ENCODE measurements around the gene CALML5.
A peak's percentile ranks its signal among the peaks of the same experiment; 100 is the strongest.

CALML5 gene

GRCh38 chr10:5460468-5461202 is 38.7 kb downstream of the CALML5 start:
- no peak for DNase-seq

- no peak for DNase-seq
Observed at GRCh38 chr10:5458949-5459747, 40.2 kb downstream of the CALML5 start.

GRCh38 chr10:5458425-5458824 is 40.9 kb downstream of the CALML5 start:
- no peak for DNase-seq

DNA sequence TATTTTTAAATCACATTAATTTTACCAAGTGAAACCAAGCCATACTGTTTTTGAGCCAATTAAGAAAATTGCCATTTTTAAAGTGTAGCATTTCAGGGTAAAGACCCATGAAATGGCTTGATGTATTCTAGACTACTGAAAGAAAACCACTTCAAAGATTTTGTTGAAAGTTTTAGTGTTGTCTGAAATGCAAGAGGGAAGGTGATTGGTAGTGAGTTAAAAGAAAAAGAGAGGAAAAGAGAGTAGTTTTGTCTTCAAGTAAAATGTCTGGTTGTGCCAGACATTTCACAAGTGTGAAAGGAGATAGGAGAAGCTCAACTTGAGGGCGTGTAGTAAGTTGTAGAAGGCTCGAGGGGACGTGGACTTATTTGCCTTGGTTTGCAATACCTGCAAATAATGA is 41.6 kb downstream of the CALML5 start:
- DNase-seq: no peak

DNA sequence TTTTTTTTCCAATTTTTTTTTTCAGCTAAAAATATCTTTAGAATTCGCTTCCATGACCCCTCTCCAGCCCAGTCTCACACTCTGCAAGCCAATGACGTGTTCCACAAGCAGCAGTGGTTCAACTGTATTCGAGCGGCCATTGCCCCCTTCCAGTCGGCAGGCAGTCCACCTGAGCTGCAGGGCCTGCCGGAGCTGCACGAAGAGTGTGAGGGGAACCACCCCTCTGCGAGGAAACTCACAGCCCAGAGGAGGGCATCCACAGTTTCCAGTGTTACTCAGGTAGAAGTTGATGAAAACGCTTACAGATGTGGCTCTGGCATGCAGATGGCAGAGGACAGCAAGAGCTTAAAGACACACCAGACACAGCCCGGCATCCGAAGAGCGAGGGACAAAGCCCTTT is 42.8 kb downstream of the CALML5 start:
- no peak for DNase-seq

DNA sequence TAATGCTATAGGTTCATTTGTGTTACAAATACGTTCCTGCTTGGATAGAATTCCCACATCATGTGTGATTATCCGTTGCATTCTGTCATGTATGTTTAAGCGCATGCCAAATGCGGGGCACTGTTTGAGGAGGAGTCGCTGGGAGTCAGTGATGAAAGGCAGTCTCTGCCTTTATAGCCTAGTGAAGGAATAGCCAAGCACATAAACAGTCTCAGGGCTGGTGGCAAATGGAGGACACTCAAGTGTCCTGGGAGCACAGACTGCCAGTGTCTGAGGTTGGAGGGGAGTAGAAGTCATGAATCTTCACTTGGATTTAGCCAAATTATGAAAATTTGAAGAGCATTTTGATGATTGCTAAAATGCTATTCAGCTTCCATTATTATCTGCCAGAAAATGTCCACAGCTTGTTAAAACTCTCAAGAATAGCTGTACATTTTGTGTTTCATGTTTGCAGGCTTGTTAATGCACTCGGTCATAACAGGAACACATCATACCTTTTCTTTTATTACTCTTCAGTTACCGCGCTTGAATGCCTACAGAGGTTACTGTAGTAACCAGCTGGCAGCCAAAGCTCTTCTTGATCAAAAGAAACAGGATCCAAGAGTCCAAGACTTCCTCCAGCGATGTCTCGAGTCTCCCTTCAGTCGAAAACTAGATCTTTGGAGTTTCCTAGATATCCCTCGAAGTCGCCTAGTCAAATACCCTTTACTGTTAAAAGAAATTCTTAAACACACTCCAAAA is 45.5 kb downstream of the CALML5 start:
- no peak for DNase-seq

DNA sequence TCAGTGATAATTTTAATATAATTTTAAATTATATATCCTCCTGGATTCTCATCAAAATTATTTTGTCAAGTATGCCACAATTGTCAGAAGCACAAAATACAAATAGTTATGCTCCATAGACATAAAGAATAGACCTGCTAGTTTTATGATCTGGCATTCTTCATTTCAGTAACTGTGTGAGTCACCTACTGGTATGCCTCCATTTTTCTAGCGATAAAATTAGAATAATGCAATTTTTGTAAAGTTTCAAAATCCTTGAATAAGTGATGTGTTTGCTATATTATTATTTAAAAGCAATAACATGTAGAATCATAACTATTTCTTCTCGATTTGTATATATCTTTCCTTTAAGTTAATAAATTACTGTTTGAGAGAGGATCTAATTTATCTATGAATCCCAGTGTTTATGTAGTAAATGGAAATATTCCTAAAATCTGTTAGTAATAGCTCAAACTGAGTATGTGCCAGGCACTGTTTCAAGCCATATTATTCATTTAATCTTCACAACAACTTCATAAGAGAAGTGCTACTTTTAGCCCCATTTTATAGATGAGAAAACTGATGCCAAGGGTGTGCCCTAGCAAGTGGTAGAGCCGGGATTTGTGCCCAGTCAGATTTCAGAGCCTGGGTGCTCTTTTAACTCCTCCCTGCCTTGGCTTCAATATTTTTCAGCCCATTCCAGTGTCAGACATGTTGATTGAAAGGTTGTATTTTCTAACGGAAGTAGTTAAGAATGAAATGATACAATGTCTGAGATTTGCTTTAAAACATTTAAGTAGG is 48.6 kb downstream of the CALML5 start:
- no peak for DNase-seq

GRCh38 chr10:5449823-5450222 is 49.5 kb downstream of the CALML5 start:
- DNase-seq: peak; percentile 79

GRCh38 chr10:5449227-5449626 is 50.1 kb downstream of the CALML5 start:
- DNase-seq: no peak

Data from femur (tissue), 1 donor.